ENCODE data around the gene DRD2. TPM values are rescaled to one million over a fixed set of nuclear protein-coding genes. Genes with fewer than 3 reads are reported as not detected.

DRD2 gene
- total and polyA plus RNA-seq, 7 donors = 0.03 to 0.24 (median 0.14) TPM; not detected in 1

- H3K9me3 ChIP-seq = no peaks in the 10 kb centered on the region
- intact Hi-C loops (cut with DNase I) = no loop called here
- no peaks in the 10 kb centered on the region for H3K4me1 ChIP-seq
- H3K27ac ChIP-seq = no peak overlapping the region
- ATAC-seq = no peak
- no peak for DNase-seq
- H3K4me3 ChIP-seq = no peak overlapping the region
- WGBS, 3 donors = 84 to 91% (median 86%) methylated on average over 7 of the region's 7 CpGs
- H3K27me3 ChIP-seq (ENCODE audit: insufficient read depth in 3 of 3, low read length in 2 of 3) = no peaks in the 10 kb centered on the region
- H3K36me3 ChIP-seq (ENCODE audit: insufficient read depth in 1 of 2, low read depth in 1 of 2) = no peaks in the 10 kb centered on the region
- TF ChIP-seq, protein P1, sequence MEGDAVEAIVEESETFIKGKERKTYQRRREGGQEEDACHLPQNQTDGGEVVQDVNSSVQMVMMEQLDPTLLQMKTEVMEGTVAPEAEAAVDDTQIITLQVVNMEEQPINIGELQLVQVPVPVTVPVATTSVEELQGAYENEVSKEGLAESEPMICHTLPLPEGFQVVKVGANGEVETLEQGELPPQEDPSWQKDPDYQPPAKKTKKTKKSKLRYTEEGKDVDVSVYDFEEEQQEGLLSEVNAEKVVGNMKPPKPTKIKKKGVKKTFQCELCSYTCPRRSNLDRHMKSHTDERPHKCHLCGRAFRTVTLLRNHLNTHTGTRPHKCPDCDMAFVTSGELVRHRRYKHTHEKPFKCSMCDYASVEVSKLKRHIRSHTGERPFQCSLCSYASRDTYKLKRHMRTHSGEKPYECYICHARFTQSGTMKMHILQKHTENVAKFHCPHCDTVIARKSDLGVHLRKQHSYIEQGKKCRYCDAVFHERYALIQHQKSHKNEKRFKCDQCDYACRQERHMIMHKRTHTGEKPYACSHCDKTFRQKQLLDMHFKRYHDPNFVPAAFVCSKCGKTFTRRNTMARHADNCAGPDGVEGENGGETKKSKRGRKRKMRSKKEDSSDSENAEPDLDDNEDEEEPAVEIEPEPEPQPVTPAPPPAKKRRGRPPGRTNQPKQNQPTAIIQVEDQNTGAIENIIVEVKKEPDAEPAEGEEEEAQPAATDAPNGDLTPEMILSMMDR (IDR thresholded peaks at IDR 0.05) = no peak
Measured at GRCh38 chr11:113404859-113405430, 70.3 kb downstream of the DRD2 start.

- Histone ChIP-seq H3K4me1 (no peaks in the 10 kb centered on the region), H3K4me3 (no peak overlapping the region), H3K36me3 (ENCODE audit: insufficient read depth in 1 of 2, low read depth in 1 of 2) (no peaks in the 10 kb centered on the region), H3K27ac (no peak overlapping the region), H3K27me3 (ENCODE audit: insufficient read depth in 3 of 3, low read length in 2 of 3) (no peaks in the 10 kb centered on the region), H3K9me3 (no peaks in the 10 kb centered on the region)
- peak; percentile 86 to 99 (median 98) for ATAC-seq
- TF ChIP-seq, protein P1 (IDR thresholded peaks at IDR 0.05) = no peak
- intact Hi-C loops (cut with DNase I) = no loop called here
- WGBS, 3 donors = 12 to 15% (median 14%) methylated on average over 2 of the region's 2 CpGs
- peak; percentile 69 to 89 for DNase-seq
Measured at GRCh38 chr11:113401718-113402117, 73.5 kb downstream of the DRD2 start.

GRCh38 chr11:113400631-113401230, 74.5 kb downstream of the DRD2 start:
- no peaks in the 10 kb centered on the region for H3K27me3 ChIP-seq (ENCODE audit: insufficient read depth in 3 of 3, low read length in 2 of 3)
- no peak overlapping the region for H3K4me3 ChIP-seq
- ATAC-seq (no peak), DNase-seq (no peak)
- no peaks in the 10 kb centered on the region for H3K9me3 ChIP-seq
- no peak overlapping the region for H3K27ac ChIP-seq
- no peaks in the 10 kb centered on the region for H3K36me3 ChIP-seq (ENCODE audit: insufficient read depth in 1 of 2, low read depth in 1 of 2)
- intact Hi-C loops (cut with DNase I) = no loop called here
- WGBS, 3 donors = 59 to 75% (median 69%) methylated on average over 5 of the region's 5 CpGs
- H3K4me1 ChIP-seq = no peaks in the 10 kb centered on the region
- TF ChIP-seq, protein P1 (IDR thresholded peaks at IDR 0.05) = no peak

GRCh38 chr11:113398669-113399430, 76.3 kb downstream of the DRD2 start:
- ATAC-seq (no peak), DNase-seq (no peak)
- H3K9me3 ChIP-seq = no peaks in the 10 kb centered on the region
- 84 to 85% (median 84%) methylated on average over 24 of the region's 24 CpGs for WGBS, 3 donors
- no peaks in the 10 kb centered on the region for H3K4me1 ChIP-seq
- H3K27ac ChIP-seq = no peak overlapping the region
- TF ChIP-seq, protein P1 (IDR thresholded peaks at IDR 0.05) = no peak
- no peaks in the 10 kb centered on the region for H3K36me3 ChIP-seq (ENCODE audit: insufficient read depth in 1 of 2, low read depth in 1 of 2)
- H3K4me3 ChIP-seq = no peak overlapping the region
- intact Hi-C loops (cut with DNase I) = no loop called here
- H3K27me3 ChIP-seq (ENCODE audit: insufficient read depth in 3 of 3, low read length in 2 of 3) = no peaks in the 10 kb centered on the region
